H1 (cell line): ENCODE data around the gene MBP.

Experiments used
- BRCA1 ChIP-seq: IDR thresholded peaks from 2 replicates; pipeline ENCODE4 v1.6.1; 2012; ENCODE audit warnings: low read depth, low read length, improper control_type of control experiment
- EZH2 ChIP-seq: fragments of 200-600 bp; sonication (generic); IDR thresholded peaks from 2 replicates; pipeline ENCODE4 v1.7.1; 2012; ENCODE audit warnings: low read depth, mild to moderate bottlenecking, moderate library complexity, low read length, inconsistent platforms; ENCODE audit not compliant: severe bottlenecking
- JUN ChIP-seq: IDR thresholded peaks from 2 replicates; pipeline ENCODE4 v1.6.1; 2011; ENCODE audit warnings: low read depth, mild to moderate bottlenecking, improper control_type of control experiment, low read length
- KDM1A ChIP-seq: fragments of 200-600, 300-600 bp; sonication (generic); IDR thresholded peaks from 2 replicates; pipeline ENCODE4 v1.7.1; 2016; ENCODE audit warnings: mild to moderate bottlenecking, low read length, borderline replicate concordance
- POLR2A ChIP-seq, 2 experiments: IDR thresholded peaks; 1 replicate in 1 of 2; 2 replicates in 1 of 2; pipeline ENCODE4 v1.6.1; 2011; ENCODE audit warnings: low read depth in 2 of 2, low read length in 2 of 2, mild to moderate bottlenecking in 2 of 2; ENCODE audit errors: control extremely low read depth in 1 of 2
- SIN3A ChIP-seq, 2 experiments: IDR thresholded peaks in 1 of 2; conservative IDR thresholded peaks in 1 of 2; 2 replicates each; pipeline ENCODE4 v1.6.1; 2011 to 2012; ENCODE audit warnings: low read length in 2 of 2, improper control_type of control experiment in 1 of 2, low read depth in 1 of 2, mild to moderate bottlenecking in 1 of 2
- SRF ChIP-seq: IDR thresholded peaks from 2 replicates; pipeline ENCODE4 v1.6.1; 2011; ENCODE audit warnings: mild to moderate bottlenecking, low read depth, low read length, moderate library complexity

GRCh38 chr18:76978616-76979015 is 154.0 kb downstream of the MBP start:
- TF ChIP-seq SIN3A (conservative IDR thresholded peaks at IDR 0.05 in 1 of 2, IDR thresholded peaks at IDR 0.05 in 1 of 2; ENCODE audit: low read depth in 1 of 2, low read length in 2 of 2): no peak
- TF ChIP-seq JUN: no peak
- no peak for TF ChIP-seq KDM1A
- no peak for TF ChIP-seq POLR2A (IDR thresholded peaks at IDR 0.05; ENCODE audit: control extremely low read depth in 1 of 2, low read depth in 2 of 2, low read length in 2 of 2)
- no peak for TF ChIP-seq EZH2
- TF ChIP-seq SRF: no peak
- no peak for TF ChIP-seq BRCA1
